HG03432 (cell line): ENCODE data around the gene TBX2.
A peak's percentile ranks its signal among the peaks of the same experiment; 100 is the strongest.

Experiments used
- ATAC-seq: cut with Tn5 transposase; IDR thresholded peaks from one replicate; pipeline ENCODE4 v1.9.1; 2021; ENCODE audit warnings: mild to moderate bottlenecking, moderate library complexity; ENCODE audit not compliant: unreplicated experiment

TBX2 gene

GRCh38 chr17:61411261-61412142, 11.9 kb downstream of the TBX2 start:
- ATAC-seq: peak; percentile 15

DNA sequence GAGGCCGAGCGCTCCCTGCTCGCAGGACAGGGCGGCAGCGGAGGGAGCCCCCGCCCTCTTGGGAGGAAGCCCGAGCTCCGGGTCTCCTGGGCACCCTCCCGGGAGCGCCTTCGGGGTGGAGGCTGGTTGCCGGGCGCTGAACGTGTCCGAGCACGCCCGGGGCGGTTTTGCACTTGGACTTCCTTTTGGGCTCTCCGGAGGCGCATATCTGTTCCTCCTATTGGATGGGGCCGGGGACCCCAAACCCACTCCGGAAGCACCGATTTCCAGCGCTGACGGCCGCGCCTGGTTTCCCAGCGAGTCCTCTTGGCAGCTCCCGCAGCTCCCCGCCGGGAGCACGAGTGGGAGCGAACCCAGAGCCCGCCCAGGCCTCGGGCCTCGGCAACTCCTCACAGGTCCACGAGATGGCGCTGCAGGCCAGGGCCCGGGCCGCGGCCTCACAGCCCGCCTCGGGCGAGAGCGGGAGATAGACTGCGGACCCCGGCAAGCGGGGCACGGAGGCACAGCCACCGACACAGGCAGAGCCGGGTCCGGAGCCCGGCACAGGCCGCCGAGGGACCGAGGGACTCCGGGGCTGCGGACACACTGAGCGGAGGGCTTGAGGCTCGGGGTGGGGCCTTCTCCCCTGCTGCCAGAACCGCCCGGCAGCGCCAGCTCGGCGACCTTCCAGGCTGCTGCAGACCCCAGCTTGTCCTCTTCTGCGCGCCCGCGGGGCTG, 12.7 kb downstream of the TBX2 start:
- peak; percentile 72 for ATAC-seq

DNA sequence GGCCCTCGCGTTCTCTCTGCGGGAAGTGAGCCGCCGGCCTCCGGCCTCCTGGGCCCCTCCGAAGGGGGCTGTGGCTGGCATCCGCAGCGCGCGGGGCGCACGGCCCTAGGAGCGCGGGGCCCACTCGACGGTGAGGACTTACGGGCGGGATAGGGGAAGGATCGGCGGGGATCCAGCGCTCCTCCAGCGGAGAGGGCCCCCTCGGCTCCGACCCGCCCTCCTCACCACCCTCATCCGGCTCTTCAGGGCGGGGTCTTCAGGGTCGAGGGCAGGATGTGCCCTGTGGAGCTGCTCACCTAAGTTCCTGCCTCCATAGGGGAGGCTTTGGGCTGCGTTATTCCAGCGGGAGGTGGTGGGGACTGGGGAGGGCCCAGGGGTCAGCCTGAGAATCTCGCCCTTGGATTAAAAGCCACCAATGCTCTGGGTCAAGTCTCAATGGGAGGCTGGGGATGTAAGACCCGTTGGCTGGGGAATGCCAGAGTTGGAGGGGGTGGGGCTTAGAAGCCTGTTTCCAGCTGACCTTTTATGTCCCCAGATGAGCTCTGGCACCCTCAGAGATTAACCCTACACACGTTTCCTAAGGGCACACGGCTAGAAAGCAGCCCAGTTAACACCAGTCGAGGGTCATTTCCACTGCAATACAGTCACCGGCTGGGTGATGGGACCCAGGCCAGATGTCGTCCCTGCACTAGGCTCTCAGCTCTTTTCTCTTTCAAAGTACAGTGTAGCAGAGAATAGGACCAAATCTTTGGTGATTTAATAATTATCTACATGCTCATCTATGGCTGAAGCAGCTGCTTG, 13.4 kb downstream of the TBX2 start:
- no peak for ATAC-seq

DNA sequence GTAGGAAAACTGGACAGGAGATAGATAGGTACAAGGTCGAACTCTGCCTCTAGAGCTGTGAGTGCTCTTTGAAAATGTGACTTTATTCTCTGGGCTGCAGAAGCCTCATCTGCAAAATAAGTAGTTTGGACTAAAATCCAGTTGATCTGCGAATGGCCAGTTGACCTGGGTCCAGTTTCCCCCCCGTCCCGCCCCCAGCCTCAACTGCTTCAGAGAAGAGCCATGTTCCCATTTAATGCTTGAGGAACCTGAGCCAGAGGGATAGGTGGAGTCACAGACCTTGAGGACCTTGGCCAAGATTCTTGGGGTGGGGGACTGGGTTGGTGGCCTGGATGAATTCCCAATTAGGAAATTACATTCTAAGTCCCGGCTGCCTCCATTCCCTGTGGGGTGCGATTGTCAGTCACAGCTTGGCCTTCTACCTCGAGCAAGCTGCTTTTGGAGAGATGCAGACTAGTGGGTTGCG, 14.1 kb downstream of the TBX2 start:
- ATAC-seq: no peak

- ATAC-seq: no peak
These were observed 14.7 kb downstream of the TBX2 start for GRCh38 chr17:61414141-61414935.

DNA sequence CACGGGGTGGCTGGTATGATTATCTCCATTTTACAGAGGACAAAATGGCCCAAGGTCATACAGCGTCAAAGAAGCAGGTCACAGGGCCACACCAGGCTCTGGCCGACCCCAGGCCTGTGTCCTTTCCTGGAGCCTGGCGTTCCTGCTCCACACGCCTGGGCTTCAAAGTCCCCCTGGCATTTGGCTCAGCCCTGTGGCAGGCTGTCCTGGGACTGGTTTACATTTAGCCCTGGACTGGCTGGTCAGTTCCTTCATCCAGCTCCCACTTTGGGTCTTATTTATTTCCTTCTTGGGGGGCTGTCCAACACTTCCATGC, 15.3 kb downstream of the TBX2 start:
- no peak for ATAC-seq

DNA sequence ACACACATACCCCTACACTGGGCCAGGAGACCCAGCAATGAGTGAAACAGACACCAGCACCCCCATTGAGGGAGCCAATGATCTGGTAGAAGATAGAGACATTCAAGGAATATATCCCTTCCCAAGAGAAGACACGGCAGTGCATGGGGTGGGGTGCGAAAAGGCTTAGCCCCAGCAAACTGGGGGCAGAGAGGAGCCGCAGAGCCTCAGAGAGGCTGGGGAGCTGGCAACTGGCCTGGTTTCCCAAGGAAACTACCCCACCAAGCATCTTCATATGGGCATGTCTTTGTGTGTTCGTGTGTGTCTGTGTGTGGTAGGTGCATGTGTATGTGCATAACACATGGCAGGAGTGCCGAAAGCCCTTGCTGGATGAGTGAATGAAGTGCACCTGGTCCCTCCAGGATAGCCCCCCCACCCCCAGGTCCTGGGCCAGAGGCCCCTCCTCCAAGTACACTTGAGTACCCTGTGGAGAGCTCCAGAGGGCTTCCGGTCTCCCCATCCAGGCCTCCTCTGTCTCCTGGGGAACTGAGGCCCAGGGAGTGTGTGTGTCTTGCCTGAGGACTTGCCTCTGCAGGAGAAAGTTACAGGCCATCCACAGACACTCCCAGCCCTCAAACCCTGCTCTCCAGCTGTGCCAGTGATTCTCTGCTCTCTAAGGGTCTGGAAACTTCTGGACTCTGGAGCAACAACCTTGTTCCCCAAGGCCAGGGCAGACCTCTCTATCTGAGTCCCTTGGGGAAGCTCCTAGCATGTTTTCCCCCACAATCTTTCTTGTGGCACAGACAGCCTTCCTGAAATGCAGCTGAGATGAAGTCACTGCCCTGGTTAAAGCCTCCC, 15.9 kb downstream of the TBX2 start:
- no peak for ATAC-seq

- ATAC-seq: no peak
These were observed 16.5 kb downstream of the TBX2 start for GRCh38 chr17:61416211-61416539.

- no peak for ATAC-seq
These were observed 17.1 kb downstream of the TBX2 start for GRCh38 chr17:61416540-61417363.

DNA sequence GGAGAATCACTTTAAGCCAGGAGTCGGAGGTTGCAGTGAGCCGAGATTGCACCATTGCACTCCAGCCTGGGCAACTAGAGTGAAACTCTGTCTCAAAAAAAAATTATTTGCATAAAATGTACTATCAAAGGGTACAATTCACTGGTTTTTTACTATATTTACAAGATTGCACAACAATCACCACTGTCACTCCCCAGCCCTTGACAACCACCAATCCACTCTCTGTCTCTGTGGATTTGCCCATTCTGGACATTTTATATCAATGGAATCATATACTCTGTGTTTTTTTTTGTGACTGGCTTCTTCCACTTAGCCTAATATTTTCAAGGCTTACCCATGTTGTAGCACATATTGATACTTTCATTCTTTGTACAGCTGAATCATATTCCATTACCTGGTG, 18.8 kb downstream of the TBX2 start:
- ATAC-seq: no peak

GRCh38 chr17:61419496-61420046, 19.9 kb downstream of the TBX2 start:
- ATAC-seq: no peak

DNA sequence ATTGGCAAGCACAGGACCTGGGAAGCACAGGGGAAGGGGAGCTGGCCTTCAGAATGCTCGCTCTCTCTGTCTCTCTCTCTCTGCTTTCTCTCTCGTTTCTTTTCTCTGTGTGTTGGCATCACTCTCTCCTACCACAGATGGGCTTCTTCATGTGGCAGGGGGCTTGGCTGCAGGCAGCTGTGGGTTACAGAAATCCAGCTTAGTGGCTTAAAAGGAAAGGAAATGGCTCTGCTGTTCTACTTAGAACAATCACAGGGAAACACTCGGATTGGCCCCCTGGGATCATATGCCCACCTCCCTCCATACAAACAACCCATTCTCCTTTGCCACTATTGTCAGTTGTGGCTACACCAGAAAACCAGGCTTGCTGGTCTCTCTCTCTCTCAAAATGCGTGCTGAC, 20.4 kb downstream of the TBX2 start:
- no peak for ATAC-seq

- no peak for ATAC-seq
These were observed 21.2 kb downstream of the TBX2 start for GRCh38 chr17:61420745-61421398.

DNA sequence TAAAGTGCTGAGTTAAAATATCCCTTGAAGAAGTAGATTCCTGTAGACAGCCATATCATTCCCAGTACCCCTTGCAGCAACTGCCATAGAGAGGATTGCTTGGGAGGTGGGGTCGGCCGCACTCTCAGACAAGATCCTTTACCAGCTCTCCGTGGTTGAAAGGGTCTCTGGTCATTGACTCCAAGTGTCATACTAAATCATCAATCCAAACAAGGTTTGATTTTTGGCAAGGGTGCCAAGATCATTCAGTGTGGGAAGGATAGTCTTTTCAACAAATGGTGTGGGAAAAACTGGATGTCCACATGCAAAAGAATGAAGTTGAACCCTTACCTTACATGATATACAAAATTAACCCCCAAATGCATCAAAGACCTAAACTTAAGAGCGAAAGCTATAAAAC, 21.8 kb downstream of the TBX2 start:
- no peak for ATAC-seq

DNA sequence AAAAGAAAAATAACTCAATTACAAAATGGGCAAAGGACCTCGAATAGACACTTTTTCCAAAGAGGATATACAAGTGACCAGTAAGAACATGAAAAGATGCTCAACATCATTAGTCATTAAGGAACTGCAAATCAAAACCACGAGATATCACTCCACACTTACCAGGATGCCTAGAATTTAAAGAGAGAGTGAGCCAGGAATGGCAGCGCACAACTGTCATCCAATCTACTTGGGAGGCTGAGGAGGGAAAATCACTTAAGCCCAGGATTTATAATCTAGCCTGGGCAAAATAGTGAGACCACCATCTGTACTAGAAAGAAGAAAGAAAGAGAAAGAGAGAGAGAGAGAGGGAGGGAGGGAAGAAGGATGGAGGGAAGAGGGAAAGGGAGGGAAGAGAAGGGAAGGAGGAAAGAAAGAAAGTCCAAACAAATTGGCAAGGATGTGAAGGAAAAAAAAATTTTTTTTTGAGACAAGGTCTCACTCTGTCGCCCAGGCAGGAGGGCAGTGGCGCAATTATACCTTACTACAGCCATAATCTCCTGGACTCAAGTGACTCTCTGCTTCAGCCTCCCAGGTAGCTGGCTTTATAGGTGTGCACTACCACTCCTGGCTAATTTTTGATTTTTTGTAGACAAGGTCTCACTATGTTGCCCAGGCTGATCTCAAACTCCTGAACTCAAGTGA, 22.6 kb downstream of the TBX2 start:
- no peak for ATAC-seq

DNA sequence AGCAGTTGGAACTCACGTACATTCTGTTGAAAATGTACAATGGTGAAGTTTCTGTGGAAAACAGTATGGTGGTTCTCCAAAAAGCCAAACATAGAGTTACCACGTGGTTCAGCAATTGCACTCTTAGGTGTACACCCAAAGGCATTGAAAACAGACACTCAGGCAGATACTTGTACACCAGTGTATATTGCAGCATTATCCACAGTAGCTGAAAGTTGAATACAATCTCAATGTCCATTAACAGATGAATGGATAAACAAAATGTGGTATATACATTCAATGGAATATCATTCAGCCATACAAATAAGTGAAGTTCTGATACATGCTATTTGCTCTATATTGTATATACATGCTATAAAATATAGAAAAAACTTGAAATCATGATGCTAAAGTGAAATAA, 23.2 kb downstream of the TBX2 start:
- ATAC-seq: no peak

DNA sequence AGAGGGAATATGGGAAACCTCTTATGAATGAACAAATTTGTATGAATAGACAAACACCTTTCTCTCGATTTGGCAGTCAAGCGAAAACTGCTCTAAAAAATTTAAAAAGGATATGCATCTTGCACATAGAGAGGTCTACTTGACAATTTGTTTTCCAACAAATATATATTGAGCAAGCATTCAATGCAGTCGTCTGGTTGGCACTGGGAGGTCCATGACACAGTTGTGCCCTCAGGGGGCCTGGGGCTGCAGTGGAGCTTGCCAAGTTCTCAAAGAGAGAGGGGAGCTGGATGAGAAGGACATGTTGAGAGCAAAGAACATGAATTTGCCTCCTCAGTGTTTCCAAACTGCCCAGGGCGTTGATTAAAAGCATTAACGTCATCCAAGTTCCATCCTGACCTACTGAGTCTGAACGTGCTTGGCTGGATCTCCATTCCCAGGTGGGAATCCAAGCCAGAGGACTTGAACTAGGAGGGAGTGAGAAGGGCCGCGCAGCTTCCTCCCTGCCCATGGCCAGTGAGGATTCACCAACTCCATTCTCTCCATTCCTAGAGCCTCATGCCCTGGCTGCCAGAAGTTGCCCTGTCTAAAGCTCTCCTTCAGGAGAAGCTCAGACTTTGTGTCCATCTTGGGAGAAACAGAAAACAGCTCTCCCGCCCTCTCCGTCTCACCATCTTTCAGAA, 24.5 kb downstream of the TBX2 start:
- ATAC-seq: no peak
